Smooth muscle cell (in vitro differentiated cells): ENCODE data around the gene SLC15A1. TPM values are rescaled to one million over a fixed set of nuclear protein-coding genes. Genes with fewer than 3 reads are reported as not detected.

ENCODE experiments used
- DNase-seq: peaks from one replicate; lab custom pipeline; 2025; ENCODE audit not compliant: unreplicated experiment; lab: John Stamatoyannopoulos, UW
- H2AFZ ChIP-seq: fragments of 200-600 bp; sonication (generic); 2 replicates; pipeline ENCODE4 v1.6.0; 2016; ENCODE audit warnings: antibody characterized with exemption, low read depth, mild to moderate bottlenecking
- H3F3A ChIP-seq: fragments of 200-600 bp; sonication (generic); 2 replicates; pipeline ENCODE4 v1.6.0; 2017; ENCODE audit warnings: antibody characterized with exemption, low read depth
- H3K27ac ChIP-seq: fragments of 200-600 bp; sonication (generic); 2 replicates; pipeline ENCODE4 v1.5.1; 2016; ENCODE audit warnings: low read depth, mild to moderate bottlenecking
- H3K27me3 ChIP-seq: fragments of 200-600 bp; sonication (generic); 2 replicates; pipeline ENCODE4 v1.6.1; 2016; ENCODE audit warnings: low read depth, mild to moderate bottlenecking
- H3K36me3 ChIP-seq: fragments of 200-600 bp; sonication (generic); 2 replicates; pipeline ENCODE4 v1.5.1; 2016; ENCODE audit warnings: low read depth
- H3K4me1 ChIP-seq: fragments of 200-600 bp; sonication (generic); 2 replicates; pipeline ENCODE4 v1.5.1; 2016; ENCODE audit warnings: low read depth
- H3K4me2 ChIP-seq: fragments of 200-600 bp; sonication (generic); 2 replicates; pipeline ENCODE4 v1.6.0; 2016; ENCODE audit warnings: mild to moderate bottlenecking
- H3K4me3 ChIP-seq: fragments of 200-600 bp; sonication (generic); 2 replicates; pipeline ENCODE4 v1.5.1; 2016; ENCODE audit warnings: mild to moderate bottlenecking
- H3K79me2 ChIP-seq: fragments of 200-600 bp; sonication (generic); 2 replicates; pipeline ENCODE4 v1.6.0; 2016; ENCODE audit warnings: low read depth, mild to moderate bottlenecking
- H3K9ac ChIP-seq: fragments of 200-600 bp; sonication (generic); 2 replicates; pipeline ENCODE4 v1.6.0; 2016; ENCODE audit warnings: low read depth
- H3K9me3 ChIP-seq: fragments of 200-600 bp; sonication (generic); replicated peaks from 2 replicates; pipeline ENCODE4 v1.5.1; 2016; ENCODE audit warnings: low read depth
- H4K20me1 ChIP-seq: fragments of 200-600 bp; sonication (generic); 2 replicates; pipeline ENCODE4 v1.6.0; 2016; ENCODE audit warnings: low read depth
- CTCF ChIP-seq: fragments of 200-600 bp; sonication (generic); IDR thresholded peaks from 2 replicates; pipeline ENCODE4 v1.5.1; 2017; ENCODE audit warnings: borderline replicate concordance, mild to moderate bottlenecking, antibody characterized with exemption; ENCODE audit not compliant: insufficient read depth, poor library complexity, severe bottlenecking
- WGBS: methylation state at CpG from one replicate; pipeline ENCODE4 v1.1.7; 2016; ENCODE audit warnings: low lambda C conversion rate; 5-methylcytosine and 5-hydroxymethylcytosine counted together
- polyA plus RNA-seq: library from polyadenylated mRNA; unstranded; fragments of >200 nt; fragmentation: Nextera tagmentation; extraction: Ambion mirVana; gene quantifications from 2 replicates; pipeline ENCODE4 v1.2.1, GENCODE V29; 2016
- total RNA-seq: library from RNA; depleted of rRNA; stranded (reverse); fragments of >200 nt; gene quantifications from 2 replicates; pipeline ENCODE4 v1.2.3, GENCODE V29; 2014

Gene SLC15A1
- total and polyA plus RNA-seq, 2 experiments from 2014 or later, result 0.13 to 0.31 TPM

GRCh38 chr13:98785405-98785804 lies 32.9 kb upstream of the SLC15A1 start:
- Histone ChIP-seq H3K9ac (no peak overlapping the region), H3K4me2 (no peak overlapping the region), H3K36me3 (no peaks in the 10 kb centered on the region), H3K27ac (no peak overlapping the region), H3K4me3 (no peak overlapping the region), H2AFZ (no peak overlapping the region), H3K27me3 (no peaks in the 10 kb centered on the region), H3F3A (no peaks in the 10 kb centered on the region), H4K20me1 (no peaks in the 10 kb centered on the region), H3K9me3 (no peaks in the 10 kb centered on the region), H3K4me1 (no peaks in the 10 kb centered on the region), H3K79me2 (no peaks in the 10 kb centered on the region)
- no peak for DNase-seq
- 94% methylated on average over 10 of the region's 10 CpGs for WGBS
- TF ChIP-seq CTCF, result no peak

- H3K79me2 ChIP-seq, result no peaks in the 10 kb centered on the region
- no peaks in the 10 kb centered on the region for H4K20me1 ChIP-seq
- 96% methylated on average over 8 of the region's 8 CpGs for WGBS
- no peaks in the 10 kb centered on the region for H3K9me3 ChIP-seq
- no peak for DNase-seq
- no peaks in the 10 kb centered on the region for H3K27me3 ChIP-seq
- no peak for TF ChIP-seq CTCF
- no peak overlapping the region for H3K9ac ChIP-seq
- no peak overlapping the region for H3K4me2 ChIP-seq
- H3K36me3 ChIP-seq, result no peaks in the 10 kb centered on the region
- H2AFZ ChIP-seq, result no peak overlapping the region
- H3K27ac ChIP-seq, result no peak overlapping the region
- H3F3A ChIP-seq, result no peaks in the 10 kb centered on the region
- no peaks in the 10 kb centered on the region for H3K4me1 ChIP-seq
- H3K4me3 ChIP-seq, result no peak overlapping the region
Observed at GRCh38 chr13:98784666-98785065, 32.2 kb upstream of the SLC15A1 start.

GRCh38 chr13:98783856-98784478 lies 31.5 kb upstream of the SLC15A1 start:
- 67% methylated on average over 12 of the region's 12 CpGs for WGBS
- Histone ChIP-seq H3K36me3 (no peaks in the 10 kb centered on the region), H3K4me1 (no peaks in the 10 kb centered on the region), H3K9me3 (no peaks in the 10 kb centered on the region), H3K27me3 (no peaks in the 10 kb centered on the region), H3K4me3 (no peak overlapping the region), H2AFZ (no peak overlapping the region), H3K4me2 (no peak overlapping the region), H3F3A (no peaks in the 10 kb centered on the region), H3K27ac (no peak overlapping the region), H3K9ac (no peak overlapping the region), H4K20me1 (no peaks in the 10 kb centered on the region), H3K79me2 (no peaks in the 10 kb centered on the region)
- DNase-seq, result no peak
- TF ChIP-seq CTCF, result no peak

GRCh38 chr13:98782654-98783053 lies 30.2 kb upstream of the SLC15A1 start:
- Histone ChIP-seq H3F3A (no peaks in the 10 kb centered on the region), H3K27me3 (no peaks in the 10 kb centered on the region), H3K27ac (peak overlapping the region; percentile 0), H4K20me1 (no peaks in the 10 kb centered on the region), H3K79me2 (no peaks in the 10 kb centered on the region), H2AFZ (no peak overlapping the region), H3K4me1 (no peaks in the 10 kb centered on the region), H3K4me3 (no peak overlapping the region), H3K36me3 (no peaks in the 10 kb centered on the region), H3K9ac (no peak overlapping the region), H3K4me2 (peak overlapping the region; percentile 5), H3K9me3 (no peaks in the 10 kb centered on the region)
- no peak for TF ChIP-seq CTCF
- WGBS, result 32% methylated on average over 5 of the region's 5 CpGs
- no peak for DNase-seq
